ENCODE results near the gene PAGE4.

The PAGE4 gene, protein sequence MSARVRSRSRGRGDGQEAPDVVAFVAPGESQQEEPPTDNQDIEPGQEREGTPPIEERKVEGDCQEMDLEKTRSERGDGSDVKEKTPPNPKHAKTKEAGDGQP

DNA sequence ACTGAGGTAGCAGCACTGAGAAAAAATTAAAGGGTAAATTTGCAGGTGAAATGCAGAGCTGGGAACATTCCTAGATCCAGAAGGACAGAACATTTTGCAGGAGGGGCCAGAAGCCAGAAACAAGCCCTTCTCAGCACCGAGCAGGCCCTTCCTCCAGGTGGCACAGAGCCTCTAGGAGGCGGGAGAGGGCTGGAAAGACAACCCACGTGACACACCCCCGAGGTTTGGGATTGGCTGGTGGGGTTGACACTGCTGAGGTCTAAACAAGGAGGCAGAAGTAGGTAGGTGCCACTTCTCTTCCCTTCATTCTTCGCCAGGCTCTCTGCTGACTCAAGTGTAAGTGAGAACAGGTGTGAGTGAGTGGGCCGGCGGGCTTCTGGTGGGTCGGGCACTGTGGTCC, at the start of gene PAGE4:
Gene PAGE4 (plus strand): TSS at position 288 of the 400 bp plus-strand sequence. CDS start 1,126 bp downstream, outside the sequence.
- no peak for DNase-seq (ENCODE audit: low spot score)

DNA sequence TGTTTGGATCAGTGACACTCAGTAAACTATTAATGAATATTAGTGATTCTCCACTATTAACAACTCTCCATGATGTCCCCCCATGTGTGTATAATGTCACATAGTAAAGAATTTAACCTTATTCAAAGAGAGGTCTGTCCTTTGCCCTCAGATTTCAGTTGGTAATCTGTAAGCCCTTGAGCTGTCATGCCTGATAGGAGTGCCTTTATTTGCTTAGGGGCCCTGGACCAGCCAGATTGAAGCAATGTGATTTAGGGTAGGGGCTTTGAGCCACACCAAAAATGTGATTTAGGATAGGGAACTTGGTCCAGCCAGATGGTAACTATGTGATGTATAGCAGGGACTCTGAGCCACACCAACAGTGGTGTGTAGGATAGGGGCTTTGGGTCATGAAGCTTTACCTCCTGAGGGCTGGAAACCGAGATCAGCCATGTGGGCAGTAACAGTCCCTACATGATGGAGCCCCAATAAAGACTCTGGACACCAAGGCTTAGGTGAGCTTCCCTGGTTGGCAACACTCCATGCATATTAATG, 44.3 kb upstream of the PAGE4 start:
- no peak for DNase-seq (ENCODE audit: low spot score)

DNA sequence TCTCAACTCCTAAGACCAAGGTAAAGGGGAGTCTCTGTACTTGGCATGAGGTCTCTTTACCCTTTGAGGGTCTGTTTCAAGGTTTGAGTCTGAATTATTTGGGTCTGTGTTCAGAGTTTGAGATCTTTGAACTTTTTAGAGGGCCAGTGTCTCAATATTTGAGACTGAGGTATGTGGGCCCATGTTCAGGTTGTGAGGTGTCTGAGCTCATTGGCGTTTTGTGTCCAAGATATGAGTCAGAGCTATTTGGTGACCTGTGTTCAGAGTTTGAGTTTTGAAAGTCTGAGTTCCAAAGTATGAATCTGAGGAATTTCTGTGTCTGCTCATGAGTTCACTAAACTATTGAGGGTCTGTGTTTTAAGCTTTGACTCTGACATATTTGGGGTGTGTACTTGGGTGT, 36.7 kb upstream of the PAGE4 start:
- DNase-seq (ENCODE audit: low spot score): no peak

DNA sequence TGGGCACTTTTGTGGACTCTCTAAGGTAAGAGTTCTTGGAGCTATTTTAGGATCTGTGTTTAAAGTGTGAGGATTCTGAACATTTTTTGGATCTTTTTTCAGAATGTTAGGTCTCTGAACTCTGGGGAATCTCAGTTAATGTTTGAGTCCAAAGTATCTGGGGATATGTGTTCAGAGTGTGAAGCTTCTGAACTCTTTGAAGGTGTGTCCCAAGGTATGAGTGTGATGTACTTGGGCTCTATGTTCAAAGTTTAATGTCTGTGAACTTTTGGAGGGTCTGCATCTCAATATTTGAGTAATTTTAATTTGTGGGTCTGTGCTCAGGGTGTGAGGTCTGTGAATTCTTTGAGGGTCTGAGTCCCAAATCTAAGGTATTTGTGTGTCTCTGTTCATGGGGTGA, 35.4 kb upstream of the PAGE4 start:
- no peak for DNase-seq (ENCODE audit: low spot score)

DNA sequence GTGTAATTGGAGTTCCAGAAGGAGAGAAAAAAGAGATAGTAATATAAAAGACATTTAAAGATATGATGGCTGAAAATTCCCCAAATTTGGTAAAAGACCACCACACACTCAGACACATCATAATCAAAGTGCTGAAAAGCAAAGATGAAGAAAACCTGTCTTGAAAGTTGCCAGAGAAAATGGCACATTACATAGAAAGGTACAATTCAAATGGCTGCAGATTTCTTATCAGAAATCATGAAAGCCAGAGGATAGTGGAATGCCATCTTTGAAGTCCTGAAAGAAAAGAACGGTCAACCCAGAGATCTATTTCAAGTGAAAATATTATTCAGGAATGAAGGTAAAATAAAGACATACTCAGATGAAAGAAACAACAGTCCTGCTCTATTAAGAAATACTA, 29.3 kb upstream of the PAGE4 start:
- no peak for DNase-seq (ENCODE audit: low spot score)

DNA sequence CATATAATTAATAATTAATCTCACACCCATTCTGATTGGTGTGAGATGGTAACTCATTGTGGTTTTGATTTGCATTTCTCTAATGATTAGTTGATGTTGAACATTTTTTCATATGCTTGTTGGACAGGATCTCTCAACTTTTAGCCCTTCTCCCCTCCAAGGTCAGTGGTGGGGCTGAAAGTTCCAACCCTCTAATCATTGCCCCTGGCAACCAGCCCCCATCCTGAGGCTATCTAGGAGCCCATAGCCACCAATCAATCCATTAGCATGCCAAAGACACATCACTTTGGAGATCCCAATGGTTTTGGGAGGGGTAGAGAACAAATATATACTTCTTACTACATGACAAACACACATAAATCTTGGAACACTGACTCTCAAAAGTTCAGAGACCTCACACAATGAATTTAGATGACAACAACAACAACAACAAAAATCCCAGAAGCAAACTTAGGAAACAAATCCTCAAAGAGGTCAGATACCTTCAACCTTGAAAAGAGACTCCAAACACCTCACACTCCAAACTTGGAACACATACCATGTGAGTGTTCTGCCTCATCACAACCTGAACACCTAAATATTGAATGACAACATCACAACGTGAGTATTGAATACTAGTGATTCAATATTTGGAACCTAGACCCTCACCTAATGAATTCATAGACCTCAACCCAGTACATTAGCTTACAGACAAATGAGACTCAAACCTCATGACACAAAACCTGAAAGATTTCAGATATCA, 19.0 kb upstream of the PAGE4 start:
- DNase-seq (ENCODE audit: low spot score): no peak

DNA sequence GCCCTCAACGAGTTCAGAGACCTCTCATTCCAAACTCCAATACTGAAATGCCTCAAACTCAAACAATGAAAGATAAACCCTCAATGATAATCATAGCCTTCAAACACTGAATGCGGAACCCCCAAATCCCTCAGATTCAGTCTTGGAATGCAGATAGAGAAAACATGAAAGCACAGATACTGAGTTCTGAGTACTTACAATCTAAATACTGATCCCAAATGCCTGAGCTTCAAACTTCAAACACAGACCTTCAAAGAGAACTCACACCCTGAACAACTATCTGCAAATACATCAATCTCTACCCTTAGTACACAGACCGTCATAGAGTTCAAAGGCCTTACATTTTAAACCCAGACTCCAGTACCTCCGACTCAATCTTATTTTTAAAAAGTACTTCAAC, 16.9 kb upstream of the PAGE4 start:
- no peak for DNase-seq (ENCODE audit: low spot score)

DNA sequence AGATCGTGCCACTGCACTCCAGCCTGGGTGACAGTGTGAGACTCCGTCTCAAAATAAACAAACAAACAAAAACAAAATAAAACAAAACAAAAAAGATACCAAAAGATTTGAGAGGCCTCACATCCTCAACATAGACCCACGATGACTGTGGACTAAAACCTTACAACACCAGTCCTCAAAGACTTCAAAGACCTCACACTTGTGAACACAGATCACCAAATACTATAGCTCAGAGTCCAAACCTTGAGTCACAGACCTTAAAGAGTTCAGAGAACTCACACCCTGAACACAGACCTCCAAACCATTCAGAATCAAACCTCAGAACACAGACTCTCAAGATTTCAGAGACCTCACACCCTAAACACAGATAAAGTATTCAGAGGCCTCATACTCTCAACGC, 12.7 kb upstream of the PAGE4 start:
- no peak for DNase-seq (ENCODE audit: low spot score)

DNA sequence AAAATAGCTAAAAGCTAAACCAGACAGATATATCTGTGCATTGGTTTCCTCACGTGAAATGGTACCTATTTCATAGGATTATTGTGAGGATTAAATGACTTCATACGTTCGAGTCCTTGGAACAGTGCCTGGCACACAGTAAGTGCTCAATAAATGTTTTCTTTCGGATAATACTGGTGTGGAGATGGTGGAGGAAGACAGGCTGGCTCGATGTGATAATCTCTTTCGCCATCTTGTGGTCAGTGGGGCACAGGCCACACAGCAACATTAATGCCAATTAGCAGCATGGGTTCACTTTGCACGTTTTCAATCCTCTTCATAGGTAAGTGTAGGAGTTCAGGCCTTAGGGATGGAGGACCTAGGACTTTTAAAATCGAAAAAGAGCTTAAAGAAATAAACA, 9.3 kb downstream of the PAGE4 start:
- peak; percentile 54 for DNase-seq (ENCODE audit: low spot score)

DNA sequence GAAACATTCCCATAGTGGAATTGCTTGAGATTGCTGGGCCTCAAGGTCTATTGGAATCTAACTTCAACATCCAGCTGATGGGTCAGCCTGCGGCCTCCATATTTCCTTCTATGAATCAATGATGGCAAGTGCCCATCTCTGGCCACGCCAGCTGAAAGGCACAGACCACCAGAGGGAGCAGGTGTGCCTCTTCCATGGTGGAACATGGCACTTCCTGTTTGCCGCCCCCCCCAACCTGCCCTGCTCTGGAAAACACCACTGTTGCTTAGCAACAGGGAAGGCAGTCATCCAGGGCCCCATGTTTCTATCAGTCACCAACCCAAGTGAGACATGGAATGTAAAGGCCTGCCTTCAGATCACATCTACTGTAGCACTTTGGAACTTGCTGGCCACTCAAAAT, 11.6 kb downstream of the PAGE4 start:
- peak; percentile 11 for DNase-seq (ENCODE audit: low spot score)

DNA sequence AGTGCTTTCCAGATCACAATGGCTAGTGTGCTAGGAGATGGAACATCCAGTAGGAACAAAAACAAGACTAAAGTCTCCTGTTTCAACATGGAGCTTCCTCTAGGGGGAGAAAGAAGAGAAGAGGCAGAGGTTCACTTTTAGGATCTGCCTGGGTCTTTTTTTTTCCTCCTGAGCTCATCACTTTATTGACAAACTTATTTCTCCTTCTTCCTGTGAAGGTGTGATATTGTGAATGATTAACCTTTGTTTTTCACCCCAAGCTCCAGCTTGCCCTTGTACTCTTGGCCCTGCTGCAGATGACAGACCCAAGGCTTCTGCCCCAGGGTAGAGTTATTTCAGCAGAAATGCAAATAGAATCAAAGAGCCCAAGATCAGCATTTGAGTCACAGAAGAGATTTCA, 13.5 kb downstream of the PAGE4 start:
- no peak for DNase-seq (ENCODE audit: low spot score)

DNA sequence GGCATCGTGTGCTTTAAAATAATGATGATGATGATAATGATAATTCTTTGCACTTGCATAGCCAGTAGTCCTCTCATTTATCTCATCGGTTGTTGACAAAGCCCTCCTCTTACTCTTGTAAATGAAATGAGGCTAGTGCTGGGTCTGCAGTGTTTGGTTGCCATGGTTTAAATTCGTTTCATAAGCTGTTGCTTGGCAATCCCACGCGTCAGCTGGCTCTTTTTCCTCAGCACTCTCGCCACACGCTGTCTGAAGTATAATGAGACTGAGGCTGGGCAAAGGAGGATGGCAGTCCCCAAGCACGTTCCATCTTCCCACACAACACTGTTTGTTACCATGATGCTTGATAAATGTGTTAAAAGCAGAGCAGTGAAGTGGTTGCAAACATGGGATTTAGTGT, 15.5 kb downstream of the PAGE4 start:
- no peak for DNase-seq (ENCODE audit: low spot score)

DNA sequence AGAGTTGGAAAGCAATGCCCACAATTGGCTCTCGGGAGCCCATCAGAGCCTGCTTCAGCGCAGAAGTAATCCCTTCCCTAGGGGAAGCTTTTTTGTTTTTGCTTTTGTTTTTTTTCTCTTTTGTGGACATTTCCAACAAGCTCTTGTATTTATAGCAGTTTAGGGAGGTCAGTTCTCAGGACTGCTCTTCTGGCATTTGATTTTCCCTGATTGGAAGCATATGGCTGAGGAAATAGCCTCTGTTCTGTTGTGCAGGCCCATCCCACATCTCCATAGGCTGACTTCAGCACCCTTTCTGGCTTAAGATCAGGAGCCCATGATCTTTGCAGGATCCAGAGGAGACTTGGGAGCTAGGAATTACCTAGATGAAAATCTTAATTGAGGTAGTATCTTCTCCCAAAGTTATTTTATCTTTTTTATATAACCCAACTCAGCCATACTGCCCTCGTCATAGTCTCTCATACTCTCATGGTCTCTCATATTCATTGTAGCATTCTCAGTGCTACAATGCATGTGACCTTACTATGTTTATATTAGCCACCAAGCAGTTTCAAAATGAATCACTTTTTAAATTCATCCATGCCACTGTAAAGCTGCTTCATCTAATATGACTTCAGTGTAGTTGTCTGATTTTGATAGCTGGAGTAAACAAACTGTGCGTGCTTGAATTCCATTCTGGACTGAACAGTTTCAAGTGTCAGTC, 16.7 kb downstream of the PAGE4 start:
- no peak for DNase-seq (ENCODE audit: low spot score)

DNA sequence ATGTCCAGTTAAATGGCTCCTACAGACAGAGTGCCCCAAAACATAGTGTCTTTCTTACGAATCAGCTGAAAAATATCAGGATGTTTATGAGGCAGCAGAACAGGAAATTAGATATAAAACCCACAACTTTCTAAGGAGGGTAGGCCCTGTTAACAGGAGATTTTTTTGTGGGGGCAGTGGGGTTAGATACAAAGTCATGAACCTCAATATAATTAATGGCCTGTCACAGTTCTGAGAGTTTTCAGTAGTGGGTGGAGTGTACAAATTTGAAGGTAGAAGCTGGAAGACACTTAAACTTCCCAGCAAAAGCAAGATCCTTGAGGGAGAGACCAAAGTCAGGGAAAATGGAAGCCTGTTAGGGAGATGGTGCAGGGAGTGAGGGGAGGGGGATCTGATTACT, 17.4 kb downstream of the PAGE4 start:
- no peak for DNase-seq (ENCODE audit: low spot score)

DNA sequence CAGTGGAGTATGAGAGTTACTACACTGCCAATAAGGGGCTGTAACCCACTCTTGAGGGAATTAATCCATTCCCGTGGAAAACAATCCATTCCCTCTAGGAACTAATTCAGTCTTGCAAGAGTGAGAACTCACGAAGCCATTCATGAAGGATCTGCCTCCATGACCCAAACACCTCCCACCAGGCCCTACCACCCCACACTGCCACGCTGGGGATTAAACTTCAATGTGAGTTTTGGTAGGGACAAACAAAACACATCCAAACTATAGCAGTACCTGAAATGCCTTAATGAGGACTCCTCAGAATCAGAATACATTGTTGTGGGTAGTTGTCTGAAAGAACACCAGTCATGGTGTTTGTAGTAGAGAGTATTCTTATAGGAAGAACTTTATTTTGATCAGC, 19.2 kb downstream of the PAGE4 start:
- DNase-seq (ENCODE audit: low spot score): no peak

DNA sequence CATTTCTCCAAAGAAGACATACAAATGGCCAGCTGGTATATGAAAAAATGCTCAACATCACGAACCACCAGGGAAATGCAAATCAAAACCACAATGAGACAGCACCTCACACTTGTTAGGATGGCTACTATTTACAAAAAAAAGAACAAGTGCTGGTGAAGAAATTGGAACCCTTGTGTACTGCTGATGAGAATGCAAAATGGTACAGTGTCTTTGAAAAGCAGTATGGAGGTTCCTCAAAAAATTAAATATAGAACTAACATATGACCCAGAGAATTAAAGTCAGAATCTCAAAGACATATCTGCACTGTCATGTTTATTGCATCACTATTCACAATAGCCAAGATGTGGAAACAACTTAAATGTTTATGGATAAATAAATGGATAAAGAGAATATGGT, 20.9 kb downstream of the PAGE4 start:
- DNase-seq (ENCODE audit: low spot score): no peak

DNA sequence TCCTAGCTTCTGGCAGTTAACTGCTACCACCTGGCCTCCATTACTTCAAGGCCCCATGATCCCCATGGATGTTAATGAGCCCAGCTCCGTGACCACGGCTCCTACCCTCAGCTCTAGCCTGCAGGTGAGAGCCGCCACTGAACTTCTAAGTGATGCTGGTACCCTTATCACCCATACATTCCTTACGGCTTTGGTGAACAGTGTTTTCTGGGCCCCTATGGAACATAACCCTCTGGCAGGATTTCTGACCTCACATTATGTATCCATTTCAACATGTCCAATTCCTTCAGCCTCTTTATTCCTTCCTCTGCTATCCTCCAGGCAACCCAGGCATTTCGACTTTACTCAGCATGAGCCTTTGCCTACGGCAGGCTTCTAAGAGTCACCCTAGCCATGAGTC, 24.6 kb downstream of the PAGE4 start:
- DNase-seq (ENCODE audit: low spot score): no peak

DNA sequence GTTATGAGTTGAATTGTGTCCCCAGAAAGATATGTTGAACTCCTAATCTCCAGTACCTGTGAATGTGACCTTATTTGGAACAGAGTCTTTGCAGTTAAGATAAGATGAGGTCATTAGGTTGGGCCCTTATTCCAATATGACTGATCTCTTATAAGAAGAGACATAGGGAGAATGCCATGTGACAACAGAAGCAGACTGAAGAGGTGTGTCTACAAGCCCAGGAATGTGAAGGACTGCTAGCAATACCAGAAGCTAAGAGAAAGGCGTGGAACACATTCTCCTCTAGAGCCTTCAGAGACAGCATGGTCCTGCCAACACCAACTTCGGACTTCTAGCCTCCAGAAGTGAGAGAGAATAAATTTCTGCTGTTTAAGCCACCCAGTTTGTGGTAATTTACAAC, 27.7 kb downstream of the PAGE4 start:
- no peak for DNase-seq (ENCODE audit: low spot score)

DNA sequence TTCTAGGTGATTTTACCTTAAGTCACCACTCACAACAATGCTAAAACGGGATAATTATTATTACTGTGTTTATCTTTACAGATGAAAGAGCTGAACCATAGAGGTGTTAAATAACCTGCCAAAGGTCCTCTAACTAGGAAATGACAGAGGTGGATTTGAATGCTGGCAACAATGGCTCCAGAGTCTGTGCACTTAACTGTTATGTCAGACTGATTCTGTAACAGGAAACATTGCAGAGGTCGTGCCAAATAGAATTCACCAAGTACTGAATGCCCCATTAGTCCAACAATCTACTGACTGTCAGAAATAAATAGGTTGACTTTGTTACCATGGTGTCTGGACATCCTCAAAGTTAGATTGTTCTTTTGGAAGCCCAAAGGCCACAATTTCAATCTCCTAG, 29.2 kb downstream of the PAGE4 start:
- no peak for DNase-seq (ENCODE audit: low spot score)

DNA sequence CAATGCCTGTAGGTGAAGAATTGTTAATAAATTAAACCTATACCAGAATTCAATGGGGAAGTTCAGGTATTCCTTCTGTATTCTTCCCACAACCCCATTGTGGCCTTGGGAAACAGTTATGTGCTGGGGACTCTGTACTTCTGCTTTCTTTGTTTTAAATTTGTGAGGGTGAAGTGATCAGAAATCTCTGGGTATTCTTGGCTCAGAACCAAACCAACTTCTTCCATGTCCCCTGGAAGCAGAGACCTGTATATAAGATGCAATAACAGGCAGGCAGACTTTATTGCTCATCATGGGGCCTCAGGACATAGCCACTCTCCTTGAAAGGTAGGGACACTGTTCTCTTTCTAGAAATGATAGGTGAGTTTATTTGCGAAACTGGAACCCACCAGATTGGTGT, 30.4 kb downstream of the PAGE4 start:
- DNase-seq (ENCODE audit: low spot score): no peak

DNA sequence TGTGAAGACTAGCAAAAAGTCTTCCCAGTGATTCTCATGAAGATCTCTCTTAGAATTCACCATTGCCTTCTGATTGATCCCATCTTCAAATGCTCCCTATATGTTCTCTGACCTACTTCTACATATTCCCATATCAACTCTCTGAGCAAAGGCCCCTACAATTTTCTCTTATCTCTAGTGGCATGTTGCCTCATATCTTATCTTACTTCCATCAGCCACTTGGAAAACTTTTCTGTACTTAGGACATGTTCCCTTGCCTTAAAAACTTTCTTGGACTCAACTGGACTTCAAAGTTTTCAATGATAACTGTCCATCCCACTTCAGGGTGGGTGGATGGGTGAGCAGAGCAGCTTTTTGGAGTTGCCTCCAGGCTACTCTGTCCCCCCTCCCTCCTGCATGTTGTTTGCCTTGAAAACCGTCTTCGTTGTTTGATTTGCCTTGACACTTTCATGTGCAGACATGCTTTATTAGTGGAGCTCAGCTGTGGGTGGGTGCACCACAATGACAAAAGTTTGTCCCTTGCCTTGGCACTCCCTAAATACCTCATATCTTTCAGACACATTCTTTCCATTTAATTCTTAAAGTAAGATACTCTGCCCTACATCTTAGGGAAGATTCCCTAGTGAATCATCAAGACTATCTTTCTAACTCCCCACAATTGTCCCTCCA, 31.9 kb downstream of the PAGE4 start:
- DNase-seq (ENCODE audit: low spot score): no peak

DNA sequence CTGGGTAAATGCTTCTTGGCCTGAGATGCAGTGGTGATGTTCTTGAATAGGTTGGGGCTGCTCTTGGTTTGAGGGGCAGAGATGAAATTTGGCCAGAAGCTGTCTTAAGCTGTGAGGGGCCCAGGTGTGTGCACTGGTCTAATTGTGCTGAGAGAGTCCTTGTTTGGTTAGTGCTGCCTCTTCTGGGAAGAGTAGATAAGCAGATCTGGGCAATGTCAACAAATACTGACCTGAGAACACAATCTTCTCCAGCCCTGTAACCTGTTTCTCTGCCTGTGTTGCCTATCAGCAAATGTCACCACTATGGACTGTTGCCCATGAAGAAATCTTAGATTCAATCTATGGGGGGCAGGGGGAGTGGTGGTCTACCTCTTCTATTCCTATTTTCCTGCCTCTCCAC, 33.0 kb downstream of the PAGE4 start:
- DNase-seq (ENCODE audit: low spot score): no peak

DNA sequence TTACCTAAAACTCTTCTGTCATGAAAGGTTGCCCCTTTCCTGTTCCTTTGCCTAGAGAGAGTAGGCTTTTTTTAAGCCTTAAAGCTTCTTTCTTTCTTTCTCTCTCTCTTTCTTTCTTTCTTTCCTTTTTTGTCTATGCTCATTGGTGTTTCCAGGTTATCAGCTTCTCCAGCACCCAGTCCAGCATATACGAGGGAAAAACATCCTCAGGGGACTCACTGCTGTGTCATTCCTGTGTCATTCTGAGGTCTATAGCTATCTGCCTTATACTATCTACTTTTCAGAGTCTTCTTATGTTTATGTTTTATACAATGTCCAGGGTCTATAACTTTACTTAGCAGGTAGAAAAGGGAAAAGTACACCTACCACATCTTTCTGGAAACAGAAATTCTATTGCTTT, 39.6 kb downstream of the PAGE4 start:
- DNase-seq (ENCODE audit: low spot score): no peak
